SK-N-MC (cell line): ENCODE results near the gene CCDC159.

ENCODE experiments used
- EZH2 ChIP-seq: fragments of 200-600 bp; sonication (generic); IDR thresholded peaks from one replicate; pipeline ENCODE4 v1.6.1; 2017; ENCODE audit warnings: antibody characterized with exemption
- FOXP2 ChIP-seq: optimal IDR thresholded peaks from 2 replicates; pipeline ENCODE3; 2011; ENCODE audit warnings: mild to moderate bottlenecking, moderate library complexity; ENCODE audit not compliant: insufficient read depth; ENCODE audit errors: extremely low read length, control extremely low read depth
- POLR2AphosphoS5 ChIP-seq: IDR thresholded peaks from 2 replicates; pipeline ENCODE4 v1.6.1; 2012; ENCODE audit warnings: mild to moderate bottlenecking, low read depth, low read length, borderline replicate concordance

GRCh38 chr19:11384778-11385129 lies 38.4 kb downstream of the CCDC159 start:
- TF ChIP-seq EZH2 (no peak), POLR2AphosphoS5 (no peak), FOXP2 (no peak)
